GM19023 (cell line): Measurements from ENCODE around the gene CLEC4M.
A peak's percentile ranks its signal among the peaks of the same experiment; 100 is the strongest.
"Not testable (repeated sequence)": the region's sequence is repeated elsewhere in the genome, so short reads cannot be mapped to it uniquely, and the experiment has no call there.

Experiments used
- ATAC-seq: cut with Tn5 transposase; IDR thresholded peaks from one replicate; pipeline ENCODE4 v1.9.1; 2021; ENCODE audit warnings: mild to moderate bottlenecking, moderate library complexity; ENCODE audit not compliant: unreplicated experiment

Gene CLEC4M

GRCh38 chr19:7769171-7769570, 6.1 kb downstream of the CLEC4M start:
- no peak for ATAC-seq

- no peak for ATAC-seq
These were observed 8.0 kb downstream of the CLEC4M start for GRCh38 chr19:7771072-7771471.

- peak; percentile 54 for ATAC-seq
These were observed 9.8 kb downstream of the CLEC4M start for GRCh38 chr19:7772752-7773291.

- ATAC-seq = no peak
These were observed 10.8 kb downstream of the CLEC4M start for GRCh38 chr19:7773841-7774240.

- ATAC-seq = no peak
These were observed 12.7 kb downstream of the CLEC4M start for GRCh38 chr19:7775761-7776160.

- no peak for ATAC-seq
These were observed 15.0 kb downstream of the CLEC4M start for GRCh38 chr19:7778081-7778480.

- no peak for ATAC-seq
These were observed 16.8 kb downstream of the CLEC4M start for GRCh38 chr19:7779631-7780486.

GRCh38 chr19:7781157-7781556, 18.1 kb downstream of the CLEC4M start:
- ATAC-seq = no peak

- ATAC-seq = no peak
These were observed 21.0 kb downstream of the CLEC4M start for GRCh38 chr19:7783991-7784423.

- ATAC-seq = no peak
These were observed 21.8 kb downstream of the CLEC4M start for GRCh38 chr19:7784856-7785255.

GRCh38 chr19:7787141-7787540, 24.1 kb downstream of the CLEC4M start:
- no peak for ATAC-seq

- no peak for ATAC-seq
These were observed 24.6 kb downstream of the CLEC4M start for GRCh38 chr19:7787602-7788177.

GRCh38 chr19:7788178-7788932, 25.3 kb downstream of the CLEC4M start:
- ATAC-seq = no peak

GRCh38 chr19:7788933-7789323, 25.9 kb downstream of the CLEC4M start:
- no peak for ATAC-seq

GRCh38 chr19:7789447-7789846, 26.4 kb downstream of the CLEC4M start:
- no peak for ATAC-seq

- no peak for ATAC-seq
These were observed 27.4 kb downstream of the CLEC4M start for GRCh38 chr19:7790416-7790815.

GRCh38 chr19:7792281-7792680, 29.2 kb downstream of the CLEC4M start:
- no peak for ATAC-seq

- not testable (repeated sequence) for ATAC-seq
These were observed 29.7 kb downstream of the CLEC4M start for GRCh38 chr19:7792701-7793100.

- ATAC-seq = no peak
These were observed 30.4 kb downstream of the CLEC4M start for GRCh38 chr19:7793493-7793892.

- ATAC-seq = no peak
These were observed 32.6 kb downstream of the CLEC4M start for GRCh38 chr19:7795555-7796161.
